Fibroblast of the aortic adventitia (primary cell): ENCODE results near the gene RPL13A. TPM values are rescaled to one million over a fixed set of nuclear protein-coding genes. Genes with fewer than 3 reads are reported as not detected.

Source experiments
- DNase-seq: peaks from one replicate; pipeline ENCODE4 v3.0.0-alpha.2; 2010; ENCODE audit warnings: low read depth
- H3K4me3 ChIP-seq: 2 replicates; pipeline ENCODE4 v1.5.1; 2011; ENCODE audit warnings: low read depth, mild to moderate bottlenecking, control low read depth, low read length, moderate library complexity
- CTCF ChIP-seq: IDR thresholded peaks from 2 replicates; pipeline ENCODE4 v1.5.1; 2011; ENCODE audit warnings: mild to moderate bottlenecking, low read length, control low read depth, inconsistent platforms; ENCODE audit not compliant: insufficient read depth
- small RNA-seq: library from RNA; depleted of rRNA; stranded (forward); fragments of <200 nt; gene quantifications from one replicate; pipeline ENCODE3, GENCODE V24; 2012
- total RNA-seq: library from RNA; depleted of rRNA; stranded (reverse); fragments of >200 nt; gene quantifications from 2 replicates; pipeline ENCODE4 v1.2.3, GENCODE V29; 2012; ENCODE audit warnings: low replicate concordance

The RPL13A gene
- total RNA-seq, 1 donor, result 2,642 TPM

DNA sequence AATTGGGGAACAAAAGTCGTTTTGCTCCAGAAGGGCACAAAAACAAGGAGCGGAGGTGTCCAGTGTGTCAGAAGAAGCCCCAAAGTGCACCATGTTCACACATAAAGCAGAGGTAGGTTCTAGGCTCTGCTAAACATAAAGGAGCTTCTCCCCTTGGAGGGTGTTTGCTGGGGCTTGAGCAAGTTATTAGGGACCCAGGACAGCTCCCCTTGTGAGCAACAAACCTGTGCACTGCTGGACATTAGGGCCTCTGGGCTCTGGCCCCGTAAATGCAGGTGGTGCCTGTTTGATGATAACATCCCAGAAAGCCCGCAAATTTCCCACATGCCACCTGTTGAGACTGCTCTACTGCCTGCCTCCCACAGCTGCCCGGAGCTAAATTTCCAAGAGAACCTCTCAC, 51.2 kb downstream of the RPL13A start:
- TF ChIP-seq CTCF, result no peak

DNA sequence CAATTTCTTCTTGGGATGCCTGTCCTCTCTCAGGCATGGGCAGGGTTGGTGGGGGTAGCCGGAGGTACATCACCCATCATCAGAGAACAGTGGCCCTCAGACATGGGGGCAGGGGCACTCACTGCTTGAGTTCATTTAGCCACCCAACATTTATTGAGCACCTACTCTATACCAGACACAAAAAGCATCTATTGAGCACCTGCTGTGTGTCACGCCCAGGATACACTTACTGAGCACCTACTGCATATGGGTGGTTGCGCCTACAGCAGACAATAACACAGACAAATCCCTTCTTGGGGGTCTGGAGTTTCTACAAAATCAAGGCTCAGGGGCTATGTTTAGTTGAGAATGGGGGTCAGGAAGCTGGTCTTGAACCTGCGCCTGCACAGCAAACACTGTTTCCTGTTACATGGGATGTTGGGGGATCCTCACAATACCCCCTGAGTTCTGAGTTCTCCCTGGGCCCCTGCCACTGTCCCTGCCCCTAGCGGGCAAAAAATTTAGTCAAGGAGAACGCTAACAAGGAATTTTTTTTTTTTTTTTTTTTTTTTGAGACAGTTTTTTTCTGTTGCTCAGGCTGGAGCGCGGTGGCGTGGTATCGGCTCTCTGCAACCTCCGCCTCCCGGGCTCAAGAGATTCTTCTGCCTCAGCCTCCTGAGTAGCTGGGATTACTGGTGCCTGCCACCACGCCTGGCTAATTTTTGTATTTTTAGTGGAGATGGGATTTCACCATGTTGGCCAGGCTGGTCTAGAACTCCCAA, 52.0 kb downstream of the RPL13A start:
- TF ChIP-seq CTCF, result no peak
- H3K4me3 ChIP-seq, result no peak overlapping the region
- DNase-seq, result no peak

More for the DNA sequence above, 51.2 kb downstream of the RPL13A start:
- DNase-seq, result no peak
- no peak overlapping the region for H3K4me3 ChIP-seq

Small RNA genes lying within 50 kb of the gene (small RNA-seq; reads per million reads assigned to genes)
- gene COX6CP7 (not detected), gene MIR150 (0.38 reads per million), gene SNORD32A (not detected), gene SNORD33 (not detected), gene SNORD34 (not detected), gene SNORD35A (not detected), gene SNORD35B (not detected)

Other genes with a start within 250 kb of the RPL13A start
- gene SLC6A16, start 162.4 kb upstream of the RPL13A start, total RNA-seq, result 0.09 TPM in 1 of 2 replicates, not detected in the other
- gene CD37, start 152.2 kb upstream of the RPL13A start, total RNA-seq, result not detected in 2 replicates
- 19.2 and 22.3 TPM in 2 replicates for gene TEAD2, start 125.2 kb upstream of the RPL13A start, total RNA-seq
- 0.18 TPM in 1 of 2 replicates, not detected in the other for gene DKKL1, start 123.7 kb upstream of the RPL13A start, total RNA-seq
- gene KASH5, start 99.4 kb upstream of the RPL13A start, total RNA-seq, result not detected in 2 replicates
- gene PTH2, start 64.2 kb upstream of the RPL13A start, total RNA-seq, result not detected in 2 replicates
- gene GFY, start 62.2 kb upstream of the RPL13A start, total RNA-seq, result not detected in 2 replicates
- 0.49 TPM in 1 of 2 replicates, not detected in the other for gene SLC17A7, start 46.1 kb upstream of the RPL13A start, total RNA-seq
- gene PIH1D1, start 35.8 kb upstream of the RPL13A start, total RNA-seq, result 80.6 and 151 TPM in 2 replicates
- 25.0 and 29.6 TPM in 2 replicates for gene ALDH16A1, start 34.4 kb upstream of the RPL13A start, total RNA-seq
- 3.7 and 5.4 TPM in 2 replicates for gene FLT3LG, start 13.4 kb upstream of the RPL13A start, total RNA-seq
- gene RPS11, start 8.8 kb downstream of the RPL13A start, total RNA-seq, result 2,258 and 4,425 TPM in 2 replicates
- gene FCGRT, start 25.1 kb downstream of the RPL13A start, total RNA-seq, result 73.8 and 132 TPM in 2 replicates
- 121 and 181 TPM in 2 replicates for gene RCN3, start 40.4 kb downstream of the RPL13A start, total RNA-seq
- 35.7 and 46.9 TPM in 2 replicates for gene NOSIP, start 92.9 kb downstream of the RPL13A start, total RNA-seq
- gene PRRG2, start 93.7 kb downstream of the RPL13A start, total RNA-seq, result 0.27 and 0.57 TPM in 2 replicates
- gene PRR12, start 103.6 kb downstream of the RPL13A start, total RNA-seq, result 3.2 and 3.7 TPM in 2 replicates
- 13.7 and 52.4 TPM in 2 replicates for gene RRAS, start 152.5 kb downstream of the RPL13A start, total RNA-seq
- 16.9 and 41.1 TPM in 2 replicates for gene SCAF1, start 154.6 kb downstream of the RPL13A start, total RNA-seq
- gene IRF3, start 178.2 kb downstream of the RPL13A start, total RNA-seq, result 33.3 and 106 TPM in 2 replicates
- 3.9 and 6.1 TPM in 2 replicates for gene BCL2L12, start 178.3 kb downstream of the RPL13A start, total RNA-seq
- 32.5 and 164 TPM in 2 replicates for gene PRMT1, start 189.7 kb downstream of the RPL13A start, total RNA-seq
- 0.33 and 0.63 TPM in 2 replicates for gene ADM5, start 202.0 kb downstream of the RPL13A start, total RNA-seq
- 23.4 and 39.4 TPM in 2 replicates for gene CPT1C, start 203.5 kb downstream of the RPL13A start, total RNA-seq